GM19043 (cell line): ENCODE results near the gene FUT9.

Experiments used
- ATAC-seq: cut with Tn5 transposase; IDR thresholded peaks from one replicate; pipeline ENCODE4 v1.9.1; 2021; ENCODE audit warnings: low read depth; ENCODE audit not compliant: unreplicated experiment

Gene FUT9

GRCh38 chr6:96164802-96165201, 149.0 kb downstream of the FUT9 start:
- no peak for ATAC-seq

DNA sequence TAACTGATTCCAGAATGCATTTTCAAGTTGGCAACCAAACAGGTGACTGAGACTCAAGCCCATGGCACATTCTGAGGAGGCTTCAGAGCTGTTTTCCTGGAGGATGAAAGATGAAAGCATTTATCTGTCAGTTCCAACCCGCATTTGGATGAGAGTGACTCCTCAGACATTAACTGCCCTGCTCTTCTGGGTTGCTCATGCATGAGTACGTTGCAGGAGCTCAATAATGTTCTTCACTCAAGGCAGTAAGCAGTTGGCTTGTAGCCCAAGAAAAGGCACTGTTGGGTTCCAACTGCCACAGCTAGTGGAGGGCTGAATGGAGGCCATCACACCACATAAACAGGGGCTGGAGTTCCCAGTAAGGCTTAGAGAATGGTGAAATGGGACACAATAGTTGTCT, 155.3 kb downstream of the FUT9 start:
- ATAC-seq = no peak

- ATAC-seq = no peak
These were observed 169.0 kb downstream of the FUT9 start for GRCh38 chr6:96184798-96185197.

GRCh38 chr6:96186094-96186493, 170.3 kb downstream of the FUT9 start:
- ATAC-seq = no peak

GRCh38 chr6:96186516-96187195, 170.9 kb downstream of the FUT9 start:
- no peak for ATAC-seq

GRCh38 chr6:96194675-96195074, 178.9 kb downstream of the FUT9 start:
- no peak for ATAC-seq

GRCh38 chr6:96195272-96195671, 179.5 kb downstream of the FUT9 start:
- no peak for ATAC-seq

- ATAC-seq = no peak
These were observed 180.9 kb downstream of the FUT9 start for GRCh38 chr6:96196633-96197032.

GRCh38 chr6:96197241-96197640, 181.5 kb downstream of the FUT9 start:
- ATAC-seq = no peak

- no peak for ATAC-seq
These were observed 186.8 kb downstream of the FUT9 start for GRCh38 chr6:96202571-96202970.

- ATAC-seq = no peak
These were observed 195.6 kb downstream of the FUT9 start for GRCh38 chr6:96211341-96211740.

DNA sequence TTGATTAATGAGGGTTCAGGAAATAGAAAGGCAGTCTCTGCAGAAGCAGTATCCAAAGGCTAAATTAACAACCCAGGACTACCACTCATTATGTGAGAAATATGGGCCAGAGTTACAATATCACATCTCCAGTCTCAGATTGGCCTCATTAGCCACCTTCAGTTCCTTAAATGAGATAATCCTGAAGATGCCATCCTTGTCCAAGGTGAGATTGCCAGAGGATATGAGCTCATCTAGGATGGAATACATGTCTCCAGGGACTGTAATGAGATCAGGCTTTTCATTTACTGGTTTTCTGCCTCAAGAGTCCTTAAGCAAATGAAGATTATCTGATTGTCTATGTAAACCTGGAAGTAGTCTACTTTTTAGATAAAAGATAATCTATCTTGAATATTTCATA, 196.3 kb downstream of the FUT9 start:
- no peak for ATAC-seq

DNA sequence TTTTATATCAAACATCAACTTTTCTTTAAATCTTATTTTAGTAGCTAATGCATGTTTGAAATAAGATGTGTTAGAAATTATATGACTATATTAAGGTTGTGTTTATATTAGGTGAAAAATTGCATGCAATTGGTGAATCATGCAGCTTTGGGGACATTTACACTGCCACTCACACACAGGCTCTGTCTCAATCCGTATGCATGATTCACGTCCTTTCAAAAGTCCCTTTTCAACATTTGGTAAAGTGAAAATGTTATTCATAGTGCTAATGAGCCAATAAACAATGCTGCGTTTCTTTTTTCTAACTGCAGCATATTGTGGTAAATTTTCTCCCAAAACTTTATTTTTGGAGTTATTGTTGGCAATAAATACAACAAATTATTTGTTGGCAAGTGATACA, 198.0 kb downstream of the FUT9 start:
- ATAC-seq = no peak

DNA sequence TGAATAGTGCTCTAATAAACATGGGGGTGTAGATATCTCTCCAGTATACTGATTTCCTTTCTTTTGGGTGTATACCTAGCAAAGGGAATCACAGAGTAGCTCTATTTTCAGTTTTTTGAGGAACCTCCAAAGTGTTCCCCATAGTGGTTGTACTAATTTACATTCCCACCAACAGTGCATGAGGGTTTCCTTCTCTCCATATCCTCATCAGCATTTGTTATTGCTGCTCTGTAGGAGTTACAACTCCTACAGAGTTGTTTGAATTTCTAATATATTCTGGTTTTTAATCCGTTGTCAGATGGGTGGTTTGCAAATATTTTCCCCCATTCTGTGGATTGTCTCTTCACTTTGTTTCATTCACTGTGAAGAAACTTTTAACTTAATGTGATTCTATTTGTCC, 207.9 kb downstream of the FUT9 start:
- no peak for ATAC-seq

DNA sequence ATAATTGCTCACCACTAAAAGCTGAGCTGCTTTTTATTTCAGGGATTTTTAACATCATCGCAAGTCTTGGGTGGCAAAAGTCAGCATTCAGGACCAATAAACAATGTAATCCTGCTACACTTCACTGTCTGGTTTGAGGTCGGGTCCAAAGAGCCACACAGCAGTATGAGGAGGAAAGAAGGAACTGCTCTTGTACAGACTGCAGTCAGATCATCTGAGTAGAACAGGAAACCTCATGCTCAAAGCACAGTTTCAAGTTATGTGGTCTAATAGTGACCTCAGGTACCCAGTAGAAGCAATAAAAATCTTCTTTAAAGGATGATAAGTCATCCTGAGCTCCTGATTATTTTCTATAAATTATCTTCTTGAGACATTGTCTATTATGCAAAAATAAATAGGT, 211.4 kb downstream of the FUT9 start:
- ATAC-seq = no peak

- ATAC-seq = no peak
These were observed 218.7 kb downstream of the FUT9 start for GRCh38 chr6:96234444-96234843.

DNA sequence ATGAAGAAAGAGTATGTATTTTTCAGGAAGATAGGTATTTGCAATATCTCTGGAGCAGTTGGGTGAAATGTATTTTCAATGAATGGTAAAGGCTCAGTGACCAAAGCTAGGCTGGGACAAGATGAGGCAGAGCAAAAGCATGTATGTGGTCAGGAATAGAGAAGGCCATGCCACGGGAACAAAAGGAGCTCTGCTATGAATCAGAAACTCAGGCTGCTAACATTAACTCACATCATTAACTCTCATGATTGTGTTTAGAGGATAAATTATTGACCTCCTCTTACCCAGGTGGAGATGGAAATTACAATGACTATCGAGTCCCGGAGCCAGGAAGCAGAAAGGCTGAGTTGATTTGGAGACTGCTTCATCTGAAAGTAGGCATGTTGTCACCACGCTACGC, 220.2 kb downstream of the FUT9 start:
- ATAC-seq = no peak

DNA sequence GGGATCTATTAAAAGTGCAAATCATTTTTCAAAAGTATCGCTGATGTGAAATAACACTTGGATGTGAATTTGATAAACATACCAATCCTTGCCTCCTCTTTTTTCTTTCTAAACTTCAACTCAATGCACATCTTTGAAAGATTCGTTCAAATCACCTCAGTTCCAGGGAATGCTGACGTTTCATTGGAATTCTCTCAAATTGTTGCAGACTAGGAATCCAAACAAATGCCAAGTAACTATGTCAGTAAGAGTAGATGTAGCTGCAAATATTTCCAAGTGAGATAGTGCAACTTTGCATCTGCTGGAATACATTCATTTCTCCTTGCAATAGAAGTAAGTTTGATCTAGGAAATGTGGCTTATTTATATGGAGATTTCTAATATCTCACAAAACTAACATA, 220.7 kb downstream of the FUT9 start:
- no peak for ATAC-seq

- no peak for ATAC-seq
These were observed 222.0 kb downstream of the FUT9 start for GRCh38 chr6:96237638-96238347.

DNA sequence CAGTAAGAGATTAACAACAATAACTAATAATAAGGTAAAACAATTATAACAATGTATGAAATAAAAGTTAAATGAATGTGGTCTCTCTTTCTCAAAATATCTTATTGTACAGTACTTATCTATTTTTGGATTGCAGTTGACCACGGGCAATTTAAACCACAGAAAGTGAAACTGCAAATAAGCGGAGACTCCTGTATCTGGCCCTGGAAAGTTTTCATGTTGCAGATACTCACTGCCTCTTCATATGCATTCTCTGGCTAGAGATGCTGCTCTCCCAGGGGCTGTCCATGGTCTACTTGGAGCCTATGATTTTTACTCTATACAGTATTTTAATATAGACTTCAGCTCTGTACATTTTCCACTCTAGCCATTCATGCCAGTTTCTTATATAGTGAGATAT, 230.8 kb downstream of the FUT9 start:
- ATAC-seq = no peak

- no peak for ATAC-seq
These were observed 234.0 kb downstream of the FUT9 start for GRCh38 chr6:96249755-96250154.

GRCh38 chr6:96257751-96258150, 242.0 kb downstream of the FUT9 start:
- no peak for ATAC-seq
